ENCODE data around the gene LILRA2.
"Not testable (repeated sequence)": the region's sequence is repeated elsewhere in the genome, so short reads cannot be mapped to it uniquely, and the experiment has no call there.

LILRA2 gene

DNA sequence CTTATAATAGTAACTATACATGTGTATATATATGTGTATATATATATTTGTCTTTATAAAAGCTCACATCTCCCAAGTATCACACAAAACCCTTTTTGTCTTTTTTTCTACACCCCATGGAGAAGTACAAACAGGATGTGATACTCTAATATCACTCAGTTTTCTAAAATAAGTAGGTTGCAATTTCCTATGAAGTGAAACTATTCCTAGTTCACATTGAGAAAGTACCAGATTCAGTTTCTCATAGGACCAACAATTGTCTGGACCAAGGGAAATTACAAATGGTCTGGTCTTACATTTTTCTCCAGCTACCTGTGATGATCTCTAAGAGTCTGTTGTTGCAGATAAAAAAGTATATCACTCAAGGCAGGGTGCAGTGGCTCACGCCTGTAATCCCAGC lies 38.8 kb downstream of the LILRA2 start:
- no peak for DNase-seq

DNA sequence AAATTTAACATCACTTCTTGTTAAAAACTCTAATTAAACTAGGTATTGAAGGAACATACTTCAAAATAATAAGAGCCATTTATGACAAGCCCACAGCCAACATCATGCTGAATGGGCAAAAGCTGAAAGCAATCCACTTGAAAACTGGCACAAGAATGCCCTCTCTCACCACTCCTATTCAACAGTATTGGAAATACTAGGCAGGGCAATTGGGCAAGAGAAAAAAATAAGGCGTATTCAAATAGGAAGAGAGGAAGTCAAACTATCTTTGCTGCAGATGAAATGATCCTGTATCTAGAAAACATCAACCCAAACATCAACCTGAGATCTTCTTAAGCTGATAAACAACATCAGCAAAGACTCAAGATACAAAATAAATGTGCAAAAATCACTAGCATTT lies 41.1 kb downstream of the LILRA2 start:
- DNase-seq, result no peak

- no peak for DNase-seq
Observed at GRCh38 chr19:54616057-54616456, 42.5 kb downstream of the LILRA2 start.

GRCh38 chr19:54616821-54617560 lies 43.4 kb downstream of the LILRA2 start:
- DNase-seq, result no peak

- DNase-seq, result no peak
Observed at GRCh38 chr19:54620464-54620863, 46.9 kb downstream of the LILRA2 start.

DNA sequence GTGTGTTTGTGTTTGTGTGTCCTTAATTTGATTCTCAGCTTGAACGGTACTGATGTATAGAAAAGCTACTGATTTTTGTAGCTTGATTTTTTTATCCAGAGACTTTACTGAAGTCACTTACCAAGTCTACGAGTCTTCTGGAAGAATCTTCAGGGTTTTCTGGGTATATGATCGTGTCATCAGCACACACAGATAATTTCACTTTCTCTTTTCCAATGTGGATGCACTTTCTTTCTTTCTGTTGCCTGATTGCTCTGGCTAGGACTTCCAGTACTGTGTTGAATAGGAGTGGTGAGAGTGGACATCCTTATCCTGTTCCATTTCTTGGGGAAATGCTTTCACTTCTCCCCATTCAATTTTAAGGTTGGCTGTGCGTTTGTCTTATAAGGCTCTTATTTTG lies 48.8 kb downstream of the LILRA2 start:
- no peak for DNase-seq

DNA sequence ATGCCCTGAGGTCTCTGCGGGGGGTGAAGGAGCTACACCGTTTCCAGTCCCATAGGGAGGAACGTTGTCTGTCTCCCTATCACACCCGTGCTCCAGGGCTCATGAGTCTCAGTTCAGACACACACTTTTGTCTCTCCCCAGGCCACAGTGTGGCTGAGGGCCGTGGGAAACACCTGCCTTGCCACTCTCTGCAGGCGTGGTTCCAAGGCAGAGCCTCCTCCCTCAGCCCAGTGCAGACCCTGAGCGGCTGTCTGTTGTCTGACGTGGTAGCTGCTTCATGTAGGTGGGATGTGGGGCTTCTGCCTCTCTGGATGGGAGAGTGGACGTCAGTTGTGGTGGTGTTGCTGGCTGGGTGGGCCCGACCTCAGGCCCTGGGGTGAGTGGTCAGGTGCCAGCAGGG lies 50.6 kb downstream of the LILRA2 start:
- DNase-seq, result not testable (repeated sequence)

DNA sequence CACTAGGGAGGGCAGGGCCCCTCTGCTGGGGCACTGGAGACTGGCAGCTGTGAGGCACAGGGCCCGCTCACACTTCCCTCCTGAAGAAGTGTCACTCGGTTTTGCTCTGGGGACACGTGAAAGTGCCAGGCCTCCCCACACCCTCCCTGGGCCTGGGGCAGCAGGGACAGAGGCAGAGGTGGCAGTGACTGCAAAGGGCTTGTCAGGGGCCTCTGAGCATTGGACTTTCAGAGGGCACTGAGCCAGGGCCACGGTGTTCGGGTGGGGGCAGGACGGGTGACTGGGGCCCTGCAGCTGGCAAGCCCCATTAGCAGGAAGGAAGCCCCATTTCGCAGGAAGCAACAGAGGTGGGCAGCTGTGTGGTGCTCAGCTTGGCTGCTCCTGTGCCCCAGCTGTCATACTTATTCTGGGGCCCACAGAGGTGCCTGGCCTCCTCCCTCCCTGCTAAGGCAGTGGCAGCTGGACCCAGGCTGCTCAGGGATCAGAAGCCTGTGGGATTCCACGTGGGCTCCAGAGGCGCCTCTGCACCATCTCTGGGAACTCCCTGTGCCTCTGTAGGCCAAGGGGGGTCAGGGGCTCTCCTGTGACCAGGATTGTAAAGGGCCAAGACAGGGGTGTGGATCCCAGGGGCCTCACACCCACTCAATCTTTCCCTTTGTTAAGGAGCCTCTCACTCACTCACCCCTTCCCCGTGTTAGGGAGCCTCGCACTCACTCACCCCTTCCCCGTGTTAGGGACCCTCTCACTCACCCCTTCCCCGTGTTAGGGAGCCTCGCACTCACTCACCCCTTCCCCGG lies 51.5 kb downstream of the LILRA2 start:
- DNase-seq, result not testable (repeated sequence)

DNA sequence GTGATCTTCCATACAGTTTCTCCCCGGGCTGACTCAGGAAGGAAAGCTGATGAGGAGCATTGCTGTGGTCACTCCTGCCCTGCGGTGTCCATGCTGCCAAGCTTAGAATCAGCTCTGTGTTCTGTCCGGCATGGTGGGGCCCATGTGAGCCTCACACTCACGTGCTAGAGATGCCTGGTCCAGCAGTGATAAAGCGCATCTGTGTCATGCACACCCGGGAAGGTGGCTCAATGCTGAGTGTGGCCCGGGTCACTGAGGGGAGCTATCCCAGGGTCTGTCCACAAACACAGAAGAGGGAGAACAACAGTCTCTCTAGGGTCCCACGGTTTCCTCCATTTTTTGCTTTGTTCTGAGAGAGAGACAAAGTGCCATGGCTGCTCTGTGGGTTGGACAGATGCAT lies 53.2 kb downstream of the LILRA2 start:
- no peak for DNase-seq

- not testable (repeated sequence) for DNase-seq
Observed at GRCh38 chr19:54627912-54628311, 54.3 kb downstream of the LILRA2 start.

GRCh38 chr19:54630262-54630661 lies 56.7 kb downstream of the LILRA2 start, which contains the start of gene LILRB1:
TSS of gene LILRB1 (plus strand) at chr19:54630484. CDS start at chr19:54631074, 590 bp downstream.
- DNase-seq, result peak; percentile 38

- no peak for DNase-seq
Observed at GRCh38 chr19:54630782-54631181, 57.2 kb downstream of the LILRA2 start.

DNA sequence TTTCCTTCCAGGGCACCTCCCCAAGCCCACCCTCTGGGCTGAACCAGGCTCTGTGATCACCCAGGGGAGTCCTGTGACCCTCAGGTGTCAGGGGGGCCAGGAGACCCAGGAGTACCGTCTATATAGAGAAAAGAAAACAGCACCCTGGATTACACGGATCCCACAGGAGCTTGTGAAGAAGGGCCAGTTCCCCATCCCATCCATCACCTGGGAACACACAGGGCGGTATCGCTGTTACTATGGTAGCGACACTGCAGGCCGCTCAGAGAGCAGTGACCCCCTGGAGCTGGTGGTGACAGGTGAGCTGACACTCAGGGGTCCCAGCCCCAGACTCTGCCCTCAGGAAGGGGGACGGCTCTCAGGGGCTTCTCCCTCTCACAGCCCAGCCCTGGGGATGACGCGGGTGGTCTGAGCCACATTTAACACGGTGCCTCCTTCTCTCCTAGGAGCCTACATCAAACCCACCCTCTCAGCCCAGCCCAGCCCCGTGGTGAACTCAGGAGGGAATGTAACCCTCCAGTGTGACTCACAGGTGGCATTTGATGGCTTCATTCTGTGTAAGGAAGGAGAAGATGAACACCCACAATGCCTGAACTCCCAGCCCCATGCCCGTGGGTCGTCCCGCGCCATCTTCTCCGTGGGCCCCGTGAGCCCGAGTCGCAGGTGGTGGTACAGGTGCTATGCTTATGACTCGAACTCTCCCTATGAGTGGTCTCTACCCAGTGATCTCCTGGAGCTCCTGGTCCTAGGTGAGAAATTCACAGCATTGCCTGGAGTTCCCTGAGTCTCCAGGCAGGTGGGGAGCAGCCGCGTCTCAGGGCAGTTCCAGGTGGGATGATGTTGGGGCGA lies 58.1 kb downstream of the LILRA2 start:
- not testable (repeated sequence) for DNase-seq

GRCh38 chr19:54632517-54632916 lies 58.9 kb downstream of the LILRA2 start:
- DNase-seq, result not testable (repeated sequence)

GRCh38 chr19:54633401-54633800 lies 59.8 kb downstream of the LILRA2 start:
- no peak for DNase-seq

- not testable (repeated sequence) for DNase-seq
Observed at GRCh38 chr19:54636081-54636480, 62.5 kb downstream of the LILRA2 start.

DNA sequence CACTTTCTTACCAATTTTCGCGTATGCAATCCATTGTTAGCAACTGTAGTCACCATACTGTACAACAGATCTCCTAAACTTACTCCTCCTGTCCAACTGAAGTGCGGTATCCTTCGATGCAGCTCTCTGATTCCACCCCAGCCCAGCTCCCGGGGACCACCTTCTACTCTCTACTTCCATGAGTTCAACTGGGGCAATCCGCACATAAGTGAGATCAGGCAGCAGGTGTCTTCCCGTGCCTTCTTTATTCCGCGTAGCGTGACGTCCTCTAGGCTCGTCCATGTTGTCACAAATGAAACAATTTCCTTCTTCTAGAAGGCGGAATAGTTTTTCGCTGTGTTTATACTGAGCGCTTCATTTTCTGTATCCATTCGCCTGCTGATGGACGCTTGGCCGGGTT lies 65.1 kb downstream of the LILRA2 start:
- DNase-seq, result no peak
